Prostate gland (tissue), 2 donors: Measurements from ENCODE around the gene SERPINA4.

Source experiments
- CTCF ChIP-seq, 4 experiments: fragments of 200-600 bp in 2 of 4; fragments of 450-650 bp in 2 of 4; sonication (generic) in 2 of 4; IDR thresholded peaks; 1 replicate in 3 of 4; 2 replicates in 1 of 4; pipeline ENCODE4 v1.5.1; 2016 to 2019; ENCODE audit warnings: antibody characterized with exemption in 4 of 4, mild to moderate bottlenecking in 2 of 4, moderate library complexity in 2 of 4
- POLR2A ChIP-seq: fragments of 450-650 bp; IDR thresholded peaks from one replicate; pipeline ENCODE4 v1.6.1; 2016; ENCODE audit warnings: antibody characterized with exemption, mild to moderate bottlenecking

GRCh38 chr14:94599656-94600004 lies 38.4 kb downstream of the SERPINA4 start:
- TF ChIP-seq CTCF (IDR thresholded peaks at IDR 0.05) (no peak), POLR2A (no peak)
